Heart left ventricle (tissue), 13 donors: ENCODE results near the gene RELL1.

Experiments
- CTCF ChIP-seq, 12 donors: fragments of 200-600 bp; sonication (generic) in 4 of 12; IDR thresholded peaks; one replicate each; pipeline versions ENCODE4 v1.5.0 to v1.8.0; 2018 to 2022; ENCODE audit warnings: antibody characterized with exemption in 12 of 12, mild to moderate bottlenecking in 5 of 12
- POLR2A ChIP-seq, 2 donors: fragments of 450-650 bp; IDR thresholded peaks; one replicate each; pipeline ENCODE4 v1.6.1; 2017; ENCODE audit warnings: antibody characterized with exemption in 2 of 2, mild to moderate bottlenecking in 2 of 2, moderate library complexity in 2 of 2
- donor health status: ischemic (EF 13 %, LVEDD 7.1; RV severe dilation, severe dysfunction).
- donor health status: DM: no; HTN: yes; CAD: no.
- donor health status: DM: no; HTN: no; CAD: no.
- donor health status: ischemic (EF 25% LVEDD 6.9; RV normal size, moderate dysfunction).
- donor health status: ischemic (EF 25% LVEDD 5.7; RV mildly dilated, moderate dysfunction).
- donor health status: ischemic (EF 35%, LVEDD 5.7; RV mildly dilated, moderate dysfunction).
- donor health status: nonischemic (EF 11% LVEDD 7.7; RV severe dilation, severe dysfunction).
- donor health status: DM: yes; HTN: yes; CAD: no.
- donor health status: PGD.
- donor health status: ischemic (EF 29% LVEDD 5.4; RV normal size, mild dysfunction).
- donor health status: nonischemic (EF 23%, LVEDD 6.1; RV moderate dilation, normal function).

- no peak for TF ChIP-seq CTCF (IDR thresholded peaks at IDR 0.05)
- no peak for TF ChIP-seq POLR2A (IDR thresholded peaks at IDR 0.05)
Observed at GRCh38 chr4:37605843-37606565, 80.2 kb downstream of the RELL1 start.
